Putamen (tissue), 1 donor: ENCODE results near the gene ZNF322.
"Not testable (repeated sequence)": the region's sequence is repeated elsewhere in the genome, so short reads cannot be mapped to it uniquely, and the experiment has no call there.

Experiments used
- DNase-seq: peaks from one replicate; pipeline ENCODE4 v3.0.0-alpha.2; 2016; ENCODE audit warnings: low spot score

ZNF322 gene

GRCh38 chr6:26659042-26659999 lies at the start of gene ZNF322:
Gene ZNF322, minus strand, starts transcription at chr6:26659746. Its CDS starts 21,193 bp downstream, at chr6:26638553.
- peak; percentile 96 for DNase-seq

GRCh38 chr6:26705780-26706179 lies 46.2 kb upstream of the ZNF322 start:
- DNase-seq, result not testable (repeated sequence)

- not testable (repeated sequence) for DNase-seq
Measured at GRCh38 chr6:26705352-26705751, 45.8 kb upstream of the ZNF322 start.

GRCh38 chr6:26701023-26701747 lies 41.6 kb upstream of the ZNF322 start:
- DNase-seq, result not testable (repeated sequence)

GRCh38 chr6:26697496-26697895 lies 38.0 kb upstream of the ZNF322 start:
- not testable (repeated sequence) for DNase-seq

GRCh38 chr6:26689324-26689947 lies 29.9 kb upstream of the ZNF322 start:
- DNase-seq, result not testable (repeated sequence)

GRCh38 chr6:26682435-26683042 lies 23.0 kb upstream of the ZNF322 start:
- DNase-seq, result not testable (repeated sequence)

- not testable (repeated sequence) for DNase-seq
Measured at GRCh38 chr6:26673287-26673686, 13.7 kb upstream of the ZNF322 start.

- DNase-seq, result not testable (repeated sequence)
Measured at GRCh38 chr6:26670558-26670957, 11.0 kb upstream of the ZNF322 start.

GRCh38 chr6:26670003-26670402 lies 10.5 kb upstream of the ZNF322 start:
- DNase-seq, result not testable (repeated sequence)

- no peak for DNase-seq
Measured at GRCh38 chr6:26660000-26660361, 435 bp upstream of the ZNF322 start.

- DNase-seq, result no peak
Measured at GRCh38 chr6:26657256-26657655, 2.3 kb downstream of the ZNF322 start.

GRCh38 chr6:26653007-26653406 lies 6.5 kb downstream of the ZNF322 start:
- DNase-seq, result no peak

- no peak for DNase-seq
Measured at GRCh38 chr6:26651133-26651781, 8.3 kb downstream of the ZNF322 start.

GRCh38 chr6:26646074-26646473 lies 13.5 kb downstream of the ZNF322 start:
- DNase-seq, result no peak

- DNase-seq, result no peak
Measured at GRCh38 chr6:26640806-26641205, 18.7 kb downstream of the ZNF322 start.

GRCh38 chr6:26629359-26629758 lies 30.2 kb downstream of the ZNF322 start:
- DNase-seq, result no peak

- no peak for DNase-seq
Measured at GRCh38 chr6:26627843-26628242, 31.7 kb downstream of the ZNF322 start.

- no peak for DNase-seq
Measured at GRCh38 chr6:26624557-26624956, 35.0 kb downstream of the ZNF322 start.

- no peak for DNase-seq
Measured at GRCh38 chr6:26623339-26623859, 36.1 kb downstream of the ZNF322 start.
